Stimulated activated CD4-positive, alpha-beta T cell treated with anti-CD3 and anti-CD28 coated beads, TNF-alpha, amount 100 ng/mL, for 1 hour (primary cell): ENCODE data around the gene TLR9.

ENCODE experiments used
- DNase-seq, 3 donors: peaks; one replicate each; pipeline ENCODE4 v3.0.0-alpha.2; 2020; ENCODE audit warnings: low read depth in 3 of 3, low spot score in 1 of 3

The TLR9 gene

DNA sequence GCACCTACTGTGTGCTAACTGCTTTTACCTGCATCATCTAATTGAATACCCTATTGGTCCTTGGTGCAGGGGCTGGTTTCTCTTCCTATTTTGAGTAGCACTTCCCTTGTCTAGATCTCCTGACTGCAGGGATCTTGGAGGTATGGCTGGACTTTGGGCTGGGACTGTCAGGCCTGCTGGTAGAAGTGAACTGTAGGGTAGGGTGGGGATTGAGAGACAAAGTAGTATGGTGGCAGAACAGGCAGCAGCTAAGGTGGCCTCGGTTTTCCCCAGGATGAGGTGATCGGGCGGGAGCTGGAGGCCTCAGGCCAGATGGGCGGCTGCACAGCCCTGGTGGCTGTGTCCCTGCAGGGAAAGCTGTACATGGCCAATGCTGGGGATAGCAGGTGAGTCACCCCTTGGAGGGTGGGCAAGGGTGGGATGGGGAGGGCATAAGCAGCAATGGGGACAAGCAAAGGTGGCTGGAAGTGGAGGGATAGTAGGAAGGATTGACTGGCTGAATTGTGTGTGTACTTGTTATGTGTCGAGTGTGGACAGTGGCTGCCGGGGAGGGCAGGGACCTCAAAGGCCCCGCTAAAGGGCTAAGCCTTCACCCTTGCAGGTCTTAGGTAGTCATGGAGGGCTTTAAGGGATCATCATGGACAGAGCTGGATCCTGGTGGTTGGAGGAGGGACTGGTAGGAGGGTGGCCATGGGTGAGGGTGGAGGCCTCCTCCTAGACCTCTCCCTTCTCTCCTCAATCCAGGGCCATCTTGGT is 22.1 kb upstream of the TLR9 start:
- DNase-seq = no peak

DNA sequence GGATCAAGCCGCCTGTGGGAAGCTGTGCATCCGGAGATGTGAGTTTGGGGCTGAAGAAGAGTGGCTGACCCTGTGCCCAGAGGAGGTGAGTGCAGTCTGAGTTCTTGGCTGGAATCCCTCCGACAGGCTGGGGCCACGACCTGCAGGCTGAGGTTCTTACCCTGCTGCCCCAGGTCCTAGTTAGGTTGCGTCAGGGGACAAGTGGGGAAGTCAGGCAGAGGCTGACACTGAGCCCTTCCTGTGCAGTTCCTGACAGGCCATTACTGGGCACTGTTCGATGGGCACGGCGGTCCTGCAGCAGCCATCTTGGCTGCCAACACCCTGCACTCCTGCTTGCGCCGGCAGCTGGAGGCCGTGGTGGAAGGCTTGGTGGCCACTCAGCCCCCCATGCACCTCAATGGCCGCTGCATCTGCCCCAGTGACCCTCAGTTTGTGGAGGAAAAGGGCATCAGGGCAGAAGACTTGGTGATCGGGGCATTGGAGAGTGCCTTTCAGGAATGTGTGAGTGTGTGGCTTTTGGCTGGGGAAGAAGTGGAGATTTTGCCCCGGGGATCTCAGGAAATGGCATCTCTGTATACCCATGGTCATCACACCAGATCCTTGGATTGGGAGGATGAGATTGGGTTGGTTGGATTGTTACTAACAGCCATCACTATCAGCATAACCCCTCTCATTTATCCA is 21.4 kb upstream of the TLR9 start:
- DNase-seq = no peak

DNA sequence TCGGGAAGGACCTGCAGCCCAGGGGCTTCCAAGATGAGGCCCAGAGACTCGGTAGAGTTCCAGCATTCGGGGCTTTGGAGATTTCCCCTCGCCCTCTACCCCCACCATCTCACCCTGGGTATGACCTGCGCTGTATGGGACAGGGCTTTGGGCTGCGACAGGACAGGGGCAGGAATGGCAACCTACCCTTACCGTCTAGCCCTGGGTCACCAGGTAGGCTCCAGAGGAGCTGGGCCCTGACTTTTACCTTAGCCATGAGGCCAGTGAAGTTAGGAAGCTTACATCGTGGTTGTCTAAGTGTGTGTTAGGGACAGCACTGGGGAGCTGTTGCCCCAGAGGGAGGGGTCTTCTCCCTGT is 20.8 kb upstream of the TLR9 start:
- DNase-seq = no peak

DNA sequence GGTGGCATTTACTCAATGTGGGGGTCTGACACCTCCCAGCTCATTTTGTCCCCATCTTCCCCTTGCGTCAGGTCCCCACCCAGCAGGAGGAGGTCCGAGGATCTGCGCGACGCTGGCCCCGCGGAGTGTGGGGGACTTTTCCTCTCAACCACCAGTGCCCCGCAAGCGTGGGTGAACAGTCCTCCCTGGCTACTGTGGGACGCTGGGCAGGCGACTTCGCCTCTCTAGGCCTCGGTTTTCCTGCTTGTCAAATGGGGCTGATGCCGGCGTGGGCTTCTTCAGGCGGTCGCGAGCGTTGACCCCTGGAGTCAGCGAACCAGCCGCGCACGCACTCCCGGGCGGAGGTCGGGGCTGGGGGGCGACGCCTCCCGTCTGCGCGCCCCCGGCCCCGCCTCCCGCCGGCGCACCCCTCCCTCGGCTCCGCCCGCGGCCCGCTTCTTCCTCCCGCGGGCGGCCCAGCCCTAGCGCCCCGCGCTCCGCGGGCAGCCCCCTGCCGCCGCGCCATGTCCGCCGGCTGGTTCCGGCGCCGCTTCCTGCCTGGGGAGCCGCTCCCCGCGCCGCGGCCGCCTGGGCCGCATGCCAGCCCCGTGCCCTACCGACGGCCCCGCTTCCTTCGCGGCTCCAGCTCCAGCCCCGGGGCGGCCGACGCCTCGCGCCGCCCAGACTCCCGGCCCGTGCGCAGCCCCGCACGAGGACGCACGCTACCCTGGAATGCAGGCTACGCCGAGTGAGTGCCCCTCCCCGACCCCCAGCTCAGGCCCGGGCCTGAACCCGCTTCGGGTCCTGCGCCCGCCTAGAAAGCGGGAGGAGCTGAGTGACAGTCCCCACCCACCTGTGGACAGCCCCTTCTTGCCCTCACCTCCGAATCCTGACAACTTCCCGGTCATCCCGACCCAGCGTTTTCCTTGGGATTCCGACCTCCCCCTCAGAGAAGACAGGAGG is 20.1 kb upstream of the TLR9 start, which contains the start of gene PPM1M:
TSS of gene PPM1M (plus strand) at position 438 of the 942 bp plus-strand sequence. CDS start at position 504, 66 bp downstream.
- peak in 1 of 3 donors; percentile 48 for DNase-seq

DNA sequence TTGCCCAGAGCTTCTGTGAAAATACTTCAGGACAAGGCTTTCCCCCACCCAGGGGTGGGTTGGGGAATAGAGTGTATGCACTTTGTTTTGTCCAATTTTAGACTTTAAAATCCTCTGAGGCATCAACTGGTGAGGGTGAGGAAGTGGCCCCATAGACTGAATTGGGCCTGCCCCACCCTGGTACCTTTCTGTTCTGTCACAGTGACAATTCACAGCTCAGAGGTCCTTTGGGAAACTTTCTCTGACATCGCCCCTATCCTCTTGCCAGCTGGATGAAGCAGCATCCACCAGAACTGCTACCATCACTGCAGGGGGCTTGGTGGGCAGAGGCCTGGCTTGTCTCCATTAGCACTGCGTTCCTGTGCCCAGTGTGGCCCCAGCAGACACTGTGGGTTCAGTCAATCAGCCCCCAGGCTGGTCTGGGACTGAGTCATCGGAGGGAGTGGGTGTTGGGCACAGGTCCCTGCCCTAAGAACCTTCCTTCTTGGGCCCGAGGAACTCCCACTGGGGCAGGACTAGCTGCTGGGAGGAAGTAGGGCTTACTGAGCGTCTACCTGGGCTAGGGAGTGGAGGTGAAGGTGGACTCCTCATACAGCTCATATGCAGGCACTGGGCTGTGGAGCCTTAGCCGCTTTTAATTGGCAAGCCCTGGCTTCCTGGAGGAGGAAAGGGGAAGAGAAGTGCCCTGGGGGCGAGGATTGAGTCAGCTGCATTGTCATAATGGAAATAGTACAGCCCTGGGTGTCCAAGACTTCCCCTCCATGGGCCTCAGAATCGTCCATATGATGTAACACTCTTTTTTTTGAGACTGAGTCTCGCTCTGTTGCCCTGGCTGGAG is 18.6 kb upstream of the TLR9 start:
- DNase-seq = no peak

DNA sequence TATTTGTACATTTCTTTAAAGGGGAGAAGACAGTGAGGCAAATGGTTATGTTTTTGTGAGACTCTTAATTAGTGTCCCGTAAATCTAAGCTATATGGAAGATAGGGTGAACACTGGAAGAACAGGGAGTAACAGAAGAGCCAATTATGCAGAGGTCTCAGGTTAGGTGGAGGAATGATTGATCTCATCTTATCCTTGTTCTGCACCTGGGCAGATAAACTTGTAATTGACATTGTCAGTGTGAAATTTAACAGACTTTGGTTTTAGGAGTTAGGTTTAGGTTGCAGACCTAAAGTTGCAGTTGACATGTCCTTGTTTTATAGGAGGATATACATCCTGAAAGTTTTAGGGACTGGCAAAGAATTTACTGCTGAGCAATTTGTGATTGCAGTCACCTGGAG is 16.6 kb upstream of the TLR9 start:
- DNase-seq = no peak

DNA sequence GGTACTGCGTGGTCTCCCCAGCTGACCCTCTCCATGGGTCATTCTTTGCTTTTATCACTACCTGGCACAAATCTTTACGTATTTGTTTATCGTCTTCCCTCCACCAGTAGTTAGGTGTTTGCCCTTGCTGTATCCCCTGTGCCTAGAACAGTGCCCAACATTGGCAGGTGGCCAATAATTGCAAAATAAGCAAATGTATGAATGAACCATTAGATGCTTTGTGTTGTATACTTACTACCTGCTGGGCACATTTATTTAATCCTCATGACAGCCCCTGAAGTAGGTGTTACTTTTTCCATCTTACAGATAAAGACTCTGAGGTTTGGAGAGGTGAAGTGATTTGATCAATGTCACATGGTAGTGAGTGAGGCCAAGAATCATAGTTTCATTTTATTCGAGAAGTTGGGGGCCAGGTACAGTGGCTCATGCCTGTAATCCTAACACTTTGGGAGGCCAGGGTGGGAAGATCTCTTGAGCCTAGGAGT is 15.5 kb upstream of the TLR9 start:
- no peak for DNase-seq

DNA sequence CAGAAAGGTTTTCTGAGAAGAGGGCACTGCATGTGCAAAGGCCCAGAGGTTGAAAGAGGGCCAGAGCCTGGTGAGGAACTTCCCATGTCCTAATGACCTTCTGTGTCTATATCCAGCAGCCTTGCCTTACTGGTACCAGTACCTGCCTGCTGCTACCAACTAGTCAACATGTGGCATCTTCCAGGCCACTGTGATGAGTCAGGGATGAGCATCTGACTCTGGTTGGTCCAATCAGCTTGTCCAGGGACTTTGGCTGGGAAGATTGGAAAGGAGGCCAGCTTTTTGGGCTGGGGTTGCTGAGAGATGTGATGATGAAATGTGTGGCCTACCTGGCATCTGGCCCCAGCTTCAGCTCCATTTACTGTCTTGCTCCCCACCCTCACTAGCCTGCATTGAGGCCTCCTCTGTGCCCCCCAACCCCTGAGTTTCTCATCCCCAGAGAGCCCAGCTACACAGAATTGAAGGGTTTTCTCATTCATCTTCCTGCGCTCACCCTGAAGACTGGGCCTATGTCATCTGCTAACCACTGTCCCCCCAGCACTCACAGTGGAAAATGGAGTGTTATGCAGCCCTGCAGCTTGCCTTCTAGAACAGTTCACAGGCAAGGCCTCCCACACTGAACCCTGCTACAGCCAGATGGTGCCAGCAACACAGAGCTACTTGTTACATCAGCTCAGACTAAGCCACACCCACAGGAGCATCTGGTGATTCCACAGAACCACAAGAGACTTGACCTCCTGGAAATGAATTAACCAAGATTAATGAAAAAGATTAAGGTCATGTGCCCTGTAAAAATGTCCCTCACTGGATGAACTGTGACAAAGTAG is 14.8 kb upstream of the TLR9 start:
- no peak for DNase-seq

DNA sequence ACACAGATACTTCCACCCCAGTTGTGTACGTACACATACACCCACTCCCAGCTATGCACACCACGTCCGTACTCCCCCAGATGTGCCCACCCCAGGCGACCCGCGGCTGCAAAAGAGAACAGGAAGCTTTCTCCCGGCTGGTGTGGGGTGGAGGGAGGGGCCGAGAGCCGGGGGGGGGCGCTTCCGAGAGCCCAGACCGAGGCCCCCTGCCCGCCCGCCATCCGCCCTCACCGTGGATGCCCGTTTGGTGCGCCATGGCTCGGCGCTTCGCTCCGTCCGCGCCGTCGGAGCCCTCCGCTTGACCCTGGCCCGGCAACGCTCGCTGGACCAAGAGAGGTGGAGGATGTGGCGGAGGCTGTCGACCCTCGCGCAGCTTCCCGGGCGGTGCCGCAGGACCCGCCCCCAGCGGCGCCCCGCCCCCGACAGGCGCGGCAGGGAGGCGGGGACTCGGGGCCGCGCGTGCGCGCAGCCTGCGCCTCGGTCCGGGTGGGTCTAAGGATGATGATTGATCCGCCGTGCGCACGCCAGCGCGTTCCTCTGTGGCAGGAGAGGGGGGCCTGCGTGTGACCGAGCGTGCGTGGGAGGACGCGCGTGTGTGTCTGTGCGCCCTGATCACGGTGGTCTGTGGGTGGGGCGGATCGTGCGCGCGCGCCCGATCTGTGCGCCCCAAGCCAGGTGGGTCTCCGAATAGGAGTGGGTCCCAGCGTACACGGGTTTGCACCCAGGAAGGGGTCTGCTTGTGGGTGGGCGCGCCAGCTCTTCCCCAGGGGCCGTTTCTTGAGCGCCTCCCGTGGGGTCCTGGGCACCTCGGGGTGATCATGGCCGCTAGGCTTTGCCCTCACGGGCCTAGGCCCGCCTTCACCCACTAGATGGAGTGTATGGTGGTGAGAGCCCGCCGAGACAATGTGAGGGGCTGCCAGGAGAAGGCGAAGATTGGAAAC is 13.6 kb upstream of the TLR9 start, which contains the start of gene TWF2:
TSS of gene TWF2 (minus strand) at position 398 of the 941 bp plus-strand sequence. CDS start at position 256, 142 bp downstream.
- peak; percentile 62 to 80 (median 75) for DNase-seq

DNA sequence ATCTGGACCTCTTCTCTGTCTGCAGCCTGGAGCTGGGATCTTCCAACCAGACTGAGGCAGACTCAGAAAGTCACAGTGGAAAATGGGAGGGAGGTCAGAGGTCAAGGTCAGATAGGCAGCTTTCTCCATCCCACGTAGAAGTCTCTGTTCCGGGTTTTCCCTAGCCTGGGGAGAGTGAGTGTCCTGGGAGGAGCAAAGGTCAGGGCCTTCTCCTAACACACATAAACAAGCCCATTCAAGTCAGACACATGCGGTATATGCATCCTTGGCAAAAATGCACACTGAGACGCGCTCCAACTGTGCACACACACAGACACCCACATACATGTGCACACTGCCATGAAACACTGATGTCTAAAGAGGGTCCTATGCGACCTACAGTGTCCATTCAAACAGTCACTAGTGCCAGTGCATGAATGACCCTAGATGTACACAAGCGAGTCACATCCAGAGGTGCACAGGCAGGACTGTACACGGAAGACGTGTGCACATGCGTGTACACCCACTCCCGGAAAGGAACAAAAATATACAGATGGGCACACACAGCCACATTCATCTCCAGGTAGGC is 12.8 kb upstream of the TLR9 start:
- DNase-seq = no peak

DNA sequence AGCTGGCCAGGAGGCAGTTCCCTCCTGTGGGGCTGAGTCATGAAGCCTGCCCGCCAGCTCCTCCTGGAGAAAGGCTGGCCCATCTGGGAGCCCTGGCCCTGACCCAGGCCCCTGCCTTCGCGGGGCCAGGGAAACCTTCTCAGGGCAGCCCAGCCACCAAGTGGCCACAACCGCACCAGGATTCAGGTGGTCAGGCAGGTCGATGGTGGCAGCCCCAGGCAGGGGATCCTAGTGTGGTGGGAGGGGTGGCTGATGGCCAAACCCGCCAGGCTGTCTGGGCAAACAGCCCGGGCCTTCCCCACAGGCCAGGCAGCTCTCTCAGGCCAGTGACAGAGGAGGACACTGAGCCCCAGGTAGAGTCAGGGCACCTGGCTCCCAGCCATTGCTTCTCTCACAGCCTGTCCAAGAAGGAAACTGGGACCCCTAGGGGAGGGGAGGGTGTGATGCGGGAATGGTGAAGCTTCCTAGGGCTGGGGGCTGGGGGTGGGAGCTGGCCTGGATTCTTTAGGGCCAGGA is 12.3 kb upstream of the TLR9 start:
- no peak for DNase-seq

DNA sequence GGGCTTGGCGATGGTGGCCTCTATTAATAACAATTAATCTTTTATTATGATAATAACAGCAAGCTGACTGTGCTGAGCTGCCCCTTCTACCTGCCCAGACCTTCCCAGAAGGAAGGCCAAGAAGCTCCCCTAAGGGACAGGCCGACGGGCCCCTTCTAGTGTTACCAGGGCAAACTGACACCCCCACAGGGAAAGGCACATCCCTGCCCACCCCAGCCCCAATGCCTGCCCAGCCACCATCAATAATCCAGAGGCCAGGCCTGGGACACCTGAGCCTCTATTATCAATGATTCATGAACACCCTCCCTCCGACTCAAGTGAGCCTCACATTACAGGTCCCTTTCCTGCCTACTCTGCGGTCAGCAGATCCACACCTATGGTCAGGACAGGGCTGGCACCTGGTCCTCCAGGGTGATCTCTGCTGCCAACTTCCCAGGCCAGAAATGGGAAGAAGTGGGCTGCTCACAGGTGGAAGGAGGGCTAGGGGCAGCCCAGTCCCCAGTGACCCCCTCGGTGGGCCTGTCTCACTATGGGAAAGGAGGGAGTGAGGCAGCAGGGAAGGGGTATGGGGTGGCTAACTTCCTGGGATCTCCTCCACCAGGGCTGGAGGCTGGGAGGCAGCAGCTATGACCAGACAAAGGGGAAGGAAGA is 11.7 kb upstream of the TLR9 start:
- no peak for DNase-seq

DNA sequence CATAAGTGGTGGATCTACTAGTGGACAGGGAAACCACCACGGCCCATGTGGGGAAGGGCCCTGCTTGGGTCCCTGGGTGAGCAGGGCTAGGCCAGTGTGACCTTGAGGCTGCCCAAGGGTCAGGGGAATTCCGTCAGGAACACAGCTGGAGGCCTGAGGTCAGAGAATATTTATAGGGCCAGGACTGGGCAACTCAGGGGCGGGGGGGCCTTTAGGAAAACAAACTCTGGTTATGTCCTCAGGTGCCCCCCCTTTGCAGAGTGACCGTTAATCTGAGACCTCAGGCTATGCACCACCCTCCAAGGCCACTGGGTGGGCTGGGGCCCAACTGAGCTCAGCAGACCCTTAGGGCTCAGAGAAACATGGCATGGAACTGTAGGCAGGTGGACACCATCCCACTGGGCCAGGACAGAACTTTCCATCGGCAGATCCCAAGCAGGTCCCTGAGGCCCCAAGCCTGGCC is 11.0 kb upstream of the TLR9 start:
- DNase-seq = no peak

DNA sequence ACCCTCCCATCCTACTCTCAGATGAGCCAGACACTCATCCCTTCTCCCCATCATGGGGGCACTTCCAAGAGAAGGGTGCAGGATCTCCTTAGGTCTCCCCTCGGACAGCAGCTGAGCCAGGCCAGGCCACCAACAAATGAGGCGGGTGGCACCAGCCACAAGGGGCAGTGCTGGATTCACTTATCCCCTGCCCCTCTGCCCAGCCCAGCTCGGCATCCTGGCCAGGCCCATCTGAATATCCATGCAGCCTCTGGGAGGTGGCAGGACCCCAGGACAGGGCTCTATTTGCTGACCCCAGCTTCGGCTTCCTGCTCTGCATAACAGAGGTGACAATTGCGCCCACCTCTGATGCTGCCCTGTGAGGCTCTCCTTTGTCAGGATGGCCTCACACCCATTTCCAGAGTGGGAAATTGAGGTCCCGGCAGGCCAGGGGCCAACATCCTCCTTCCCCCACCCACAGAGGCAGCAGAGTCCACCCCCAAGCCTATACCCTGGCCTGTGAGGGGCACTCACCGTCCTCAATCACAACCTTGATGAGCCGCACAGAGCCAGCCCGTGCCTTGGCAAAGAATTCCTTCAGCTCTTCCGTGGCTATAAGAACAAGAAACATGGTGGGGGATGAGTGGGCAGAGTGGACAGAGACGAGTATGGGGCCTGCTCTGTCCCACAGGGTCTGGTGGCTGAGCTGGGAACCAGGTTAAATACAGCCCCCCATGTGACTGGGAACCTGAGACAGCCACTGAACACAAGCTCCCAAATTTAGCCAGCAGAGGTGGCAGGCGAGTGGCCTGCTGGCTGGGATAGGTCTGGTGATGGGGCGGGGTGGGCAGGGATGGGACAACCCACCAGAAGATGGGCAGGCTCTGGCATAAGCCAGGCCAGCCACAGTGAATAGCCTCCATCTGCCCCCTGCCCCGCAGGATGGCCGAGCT is 9.3 kb upstream of the TLR9 start:
- DNase-seq = no peak

DNA sequence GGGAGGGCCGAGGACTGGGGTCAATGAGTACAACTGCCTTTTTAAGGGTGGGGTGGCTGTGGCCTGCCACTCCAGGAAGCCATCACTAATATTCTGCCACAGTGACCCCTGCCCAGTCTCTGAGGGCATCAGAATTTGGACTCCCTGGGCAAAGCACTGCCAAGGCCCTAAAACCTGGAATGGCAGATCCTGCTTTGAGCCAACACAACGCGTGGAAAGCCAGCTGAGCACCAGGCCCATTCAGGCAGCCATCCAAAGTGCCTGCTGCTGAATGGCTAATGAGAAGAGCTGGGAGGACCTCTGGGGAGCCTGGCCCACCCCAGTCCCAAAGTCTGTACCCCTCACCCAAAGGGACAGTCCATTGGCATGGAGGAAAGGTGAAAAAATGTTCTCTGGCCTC is 8.5 kb upstream of the TLR9 start:
- DNase-seq = no peak

DNA sequence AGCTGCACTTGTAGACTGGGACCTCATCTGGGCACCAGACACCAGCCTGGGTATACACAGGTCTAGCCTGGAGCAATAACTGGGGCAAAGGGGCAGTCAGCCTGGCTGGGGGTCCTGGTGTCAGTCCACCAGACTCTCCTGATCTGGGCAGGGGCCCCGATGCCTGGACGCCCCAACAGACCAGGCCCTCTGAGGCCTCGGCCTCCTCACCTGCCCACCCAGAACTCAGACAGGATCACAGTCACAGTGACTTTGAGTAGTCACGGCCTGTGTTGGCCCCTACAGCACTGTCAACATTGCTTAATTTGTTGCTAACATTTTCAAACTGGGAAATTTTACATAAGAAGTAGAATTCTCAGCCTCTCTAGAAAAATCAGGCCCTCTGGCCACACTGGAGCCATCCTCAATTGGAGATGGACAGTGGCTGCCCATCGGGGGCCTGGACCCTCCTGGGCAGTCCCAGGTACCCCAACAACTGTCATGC is 7.7 kb upstream of the TLR9 start:
- no peak for DNase-seq
